ENCODE data around the gene KIF12.

Gene KIF12

DNA sequence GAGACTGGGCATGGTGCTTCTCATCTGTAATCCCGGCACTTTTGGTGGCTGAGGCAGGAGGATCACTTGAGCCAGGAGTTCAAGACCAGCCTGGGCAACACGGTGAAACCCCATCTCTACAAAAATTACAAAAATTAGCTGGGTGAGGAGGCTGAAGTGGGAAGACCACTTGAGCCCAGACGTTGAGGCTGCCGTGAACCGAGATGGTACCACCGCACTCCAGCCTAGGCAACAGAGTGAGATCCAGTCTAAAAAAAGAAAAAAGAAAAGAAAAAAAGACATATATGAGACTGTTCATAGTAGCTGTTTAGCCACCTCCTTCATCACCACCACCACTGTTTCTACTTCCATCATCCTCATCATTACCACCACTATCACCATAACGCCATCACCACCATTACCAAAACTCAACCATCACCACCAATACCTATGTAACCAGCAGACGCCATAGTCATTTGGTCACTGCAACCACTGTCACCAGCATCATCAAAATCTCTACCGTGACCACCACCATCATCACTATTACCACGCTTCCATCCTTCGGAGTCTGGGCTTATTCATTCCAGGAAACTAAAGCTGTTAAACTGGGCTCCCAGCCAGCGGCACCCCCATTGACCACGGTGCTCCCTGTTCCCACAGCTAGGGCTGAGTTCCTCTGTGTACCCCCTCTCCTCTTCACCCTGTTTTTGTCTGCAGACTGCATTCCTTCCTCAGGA lies 8.4 kb upstream of the KIF12 start:
- DNase-seq (ENCODE audit: low read depth, low spot score), result no peak

DNA sequence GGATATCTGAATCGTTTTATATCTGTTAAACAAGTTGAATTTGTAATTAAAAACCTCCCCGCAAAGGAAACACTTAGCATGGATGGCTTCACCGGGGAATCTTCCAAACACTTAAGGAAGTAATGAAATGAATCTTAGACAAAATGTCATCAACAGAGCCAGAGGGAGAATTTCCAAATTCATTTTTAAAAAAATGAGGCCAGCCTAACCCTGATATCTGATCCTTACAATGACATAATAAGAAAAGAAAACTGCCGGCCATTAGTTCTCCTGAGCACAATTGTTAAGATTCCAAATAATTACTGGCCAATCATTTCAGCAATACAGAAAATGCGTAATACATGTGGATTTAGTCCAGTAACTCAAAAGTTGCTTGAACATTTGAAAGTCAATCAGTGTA lies 6.1 kb upstream of the KIF12 start:
- DNase-seq (ENCODE audit: low read depth, low spot score), result no peak

DNA sequence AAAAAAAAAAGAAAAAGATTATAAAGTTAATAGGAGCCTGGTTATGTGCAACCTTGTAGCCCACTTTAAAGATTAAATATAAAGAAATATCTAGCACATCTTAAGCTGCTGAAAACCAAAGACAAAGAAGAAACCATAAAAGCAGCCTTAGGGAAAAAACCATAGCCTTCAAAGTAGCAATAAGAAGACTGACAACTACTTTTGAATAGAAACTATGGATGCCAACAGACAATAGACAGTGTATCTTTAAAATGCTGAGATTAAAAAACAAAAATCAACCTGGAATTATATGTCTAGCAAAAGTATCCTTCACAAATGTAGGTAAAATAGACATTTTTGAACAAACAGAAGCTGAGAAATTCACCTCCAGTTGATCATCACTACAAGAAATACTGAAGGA lies 3.4 kb upstream of the KIF12 start:
- no peak for DNase-seq (ENCODE audit: low read depth, low spot score)

DNA sequence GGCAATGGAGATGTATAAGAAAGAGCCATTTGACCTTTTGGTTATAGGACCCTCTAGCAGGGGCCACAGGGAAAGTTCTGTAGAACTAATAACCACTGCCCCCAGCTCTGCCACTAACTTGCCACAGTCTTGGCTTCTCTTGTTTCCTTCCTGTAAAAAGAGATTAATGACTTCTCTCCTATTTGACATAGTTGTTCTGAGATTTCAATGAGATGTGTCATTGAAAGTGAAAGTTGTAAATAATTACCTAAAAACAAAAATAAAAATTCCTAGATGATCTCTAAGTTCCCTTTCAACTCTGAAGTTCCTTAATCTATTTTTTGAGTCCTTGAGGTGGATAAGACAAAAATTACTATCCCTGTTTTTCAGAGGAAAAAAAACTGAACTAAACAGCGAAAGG lies 1.4 kb upstream of the KIF12 start:
- no peak for DNase-seq (ENCODE audit: low read depth, low spot score)

DNA sequence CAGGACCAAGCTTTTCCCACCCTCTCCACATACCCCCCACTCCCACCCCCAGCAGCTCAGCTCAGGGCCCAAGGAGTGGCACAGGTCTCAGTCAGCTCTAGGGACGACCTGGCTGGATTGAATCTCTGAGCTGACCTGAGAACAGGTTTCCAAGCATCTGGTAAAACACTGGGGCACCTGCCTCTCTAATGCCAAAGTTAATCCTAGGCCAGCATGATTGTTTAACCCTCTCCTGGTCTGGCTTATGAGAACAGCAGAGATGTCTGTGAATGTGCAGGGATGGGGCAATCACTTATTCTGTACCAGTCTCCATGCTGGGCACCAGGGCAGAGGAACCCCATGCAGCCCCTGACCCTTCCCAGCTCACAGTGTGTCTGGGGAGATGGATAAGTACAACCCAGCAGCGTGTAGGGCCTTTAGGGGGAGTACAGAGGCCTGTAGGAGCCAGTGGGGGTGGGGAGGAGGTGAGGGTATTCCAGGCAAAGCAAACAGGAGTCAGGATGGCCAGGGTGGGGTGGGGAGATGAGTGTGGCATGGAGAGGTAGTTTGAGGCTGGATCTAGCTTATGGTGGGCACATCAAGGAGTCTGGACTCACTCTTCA lies 678 bp upstream of the KIF12 start:
- no peak for DNase-seq (ENCODE audit: low read depth, low spot score)

DNA sequence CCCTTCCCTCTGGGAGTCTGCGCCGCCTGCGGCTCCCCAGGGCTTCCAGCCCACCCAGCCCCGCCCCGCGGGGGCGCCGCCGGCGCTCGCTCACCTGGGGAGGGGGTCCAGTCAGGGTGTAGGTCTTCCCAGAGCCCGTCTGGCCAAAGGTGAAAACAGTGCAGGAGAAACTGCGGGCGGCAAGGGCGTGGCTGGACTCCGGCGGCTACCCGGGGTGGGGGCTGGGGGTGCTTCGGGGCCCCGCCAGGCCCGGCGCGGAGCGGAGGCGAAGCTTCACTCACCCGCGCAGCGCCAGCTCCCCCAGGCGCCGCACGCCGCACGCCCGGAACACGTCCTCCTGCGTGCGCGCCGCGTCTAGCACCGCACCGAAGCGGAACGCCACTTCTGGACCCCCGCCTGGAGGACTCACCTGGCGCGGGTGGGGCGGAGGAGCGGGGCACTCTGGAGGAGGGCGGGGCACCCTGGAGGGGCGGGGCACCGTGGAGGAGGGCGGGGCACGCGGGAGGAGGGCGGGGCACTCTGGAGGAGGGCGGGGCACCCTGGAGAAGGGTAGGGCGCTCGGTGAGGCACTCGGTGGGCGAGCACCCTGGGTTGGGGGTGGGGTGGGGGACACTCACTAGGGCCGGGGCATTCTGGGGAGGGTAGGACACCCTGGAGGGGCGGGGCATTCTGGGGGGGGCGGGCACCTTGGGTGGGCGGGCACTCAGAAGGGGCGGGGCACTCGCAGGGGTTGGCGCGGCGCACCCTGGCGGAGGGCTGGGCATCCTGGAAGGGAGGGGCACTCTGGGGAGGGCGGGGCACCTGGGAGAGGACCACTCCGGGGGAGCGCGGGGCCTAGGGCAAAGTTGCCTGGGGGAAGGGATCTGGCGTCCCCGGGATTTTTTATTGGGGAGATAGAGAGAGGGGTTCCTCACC lies 814 bp downstream of the KIF12 start:
- DNase-seq (ENCODE audit: low read depth, low spot score), result peak; percentile 45

DNA sequence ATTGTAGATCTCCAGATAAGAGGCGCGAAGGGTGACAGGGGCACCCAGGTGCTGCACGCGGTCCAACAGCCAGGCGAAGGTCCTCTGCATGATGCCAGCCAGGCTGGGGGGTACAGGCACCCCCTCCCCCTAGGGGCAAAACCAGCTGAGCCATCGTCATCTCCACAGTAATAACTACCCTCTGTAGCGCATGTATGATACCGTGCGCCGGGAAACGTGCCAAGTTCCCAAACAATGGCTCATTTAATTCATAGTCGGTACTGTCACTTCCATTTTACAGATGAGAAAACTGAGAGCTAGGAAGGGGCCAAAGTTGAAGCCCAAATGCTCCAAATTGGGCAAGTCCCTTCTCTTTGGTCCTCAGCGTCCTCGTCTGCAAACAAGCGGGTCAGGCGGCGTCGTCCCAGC lies 1.5 kb downstream of the KIF12 start:
- peak; percentile 26 for DNase-seq (ENCODE audit: low read depth, low spot score)

DNA sequence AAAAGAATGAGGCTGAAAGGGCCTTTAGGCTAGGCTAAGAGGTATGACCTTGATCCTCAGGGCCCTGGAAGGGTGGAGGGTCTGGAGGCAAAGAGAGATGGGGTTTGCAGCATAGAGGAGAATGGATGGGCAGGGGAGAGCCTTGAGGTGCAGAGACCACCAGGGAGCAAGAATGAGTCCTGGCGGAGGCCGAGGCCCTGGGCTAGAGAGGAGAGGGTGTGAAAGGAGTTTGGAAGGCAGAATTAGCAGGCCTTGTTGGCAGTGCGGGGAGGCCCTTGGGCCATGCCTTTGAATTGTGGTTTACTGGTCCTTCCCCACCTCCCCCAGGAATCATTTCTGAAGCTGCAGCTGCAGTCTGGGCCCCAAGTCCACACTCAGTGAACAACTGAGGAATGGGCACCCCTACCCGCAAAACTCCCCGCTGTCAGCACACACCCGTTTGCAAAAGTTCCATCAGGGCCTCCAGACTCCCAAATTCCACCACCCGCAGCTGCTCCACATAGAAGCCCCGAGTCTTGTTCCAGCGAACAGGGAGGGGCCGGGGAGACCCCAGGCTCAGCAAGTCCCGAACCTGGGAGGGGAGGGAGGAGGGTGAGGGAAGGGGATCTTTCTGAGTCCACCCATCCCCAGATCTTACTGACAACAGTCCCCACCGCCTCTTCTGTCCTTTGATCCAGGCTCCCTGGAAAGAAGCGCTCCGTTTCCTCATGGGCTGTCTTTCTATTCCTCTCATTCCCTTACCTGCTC lies 2.1 kb downstream of the KIF12 start:
- DNase-seq (ENCODE audit: low read depth, low spot score), result no peak

DNA sequence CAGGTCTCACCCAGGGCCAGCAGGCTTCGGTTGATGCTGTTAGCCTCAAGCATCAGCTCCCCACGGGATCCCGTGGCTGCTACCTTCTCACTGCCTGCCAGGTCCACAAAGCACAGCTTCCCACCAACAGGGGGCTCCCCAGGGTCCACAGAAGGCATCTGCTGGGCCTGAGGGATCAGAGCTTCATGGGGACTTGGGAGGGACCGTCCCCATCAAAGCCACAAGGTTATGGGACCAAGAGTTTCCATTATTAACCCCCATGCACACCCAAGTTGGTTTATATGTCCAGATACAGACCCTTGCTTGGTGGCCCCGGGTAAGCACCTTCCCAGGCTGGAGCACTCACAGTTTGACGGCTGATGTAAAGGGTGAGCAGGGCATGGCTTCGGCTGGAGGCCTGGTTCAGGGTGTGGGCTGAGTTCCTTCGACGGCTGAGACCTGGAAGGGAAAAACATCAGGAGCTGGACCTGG lies 3.0 kb downstream of the KIF12 start:
- no peak for DNase-seq (ENCODE audit: low read depth, low spot score)

DNA sequence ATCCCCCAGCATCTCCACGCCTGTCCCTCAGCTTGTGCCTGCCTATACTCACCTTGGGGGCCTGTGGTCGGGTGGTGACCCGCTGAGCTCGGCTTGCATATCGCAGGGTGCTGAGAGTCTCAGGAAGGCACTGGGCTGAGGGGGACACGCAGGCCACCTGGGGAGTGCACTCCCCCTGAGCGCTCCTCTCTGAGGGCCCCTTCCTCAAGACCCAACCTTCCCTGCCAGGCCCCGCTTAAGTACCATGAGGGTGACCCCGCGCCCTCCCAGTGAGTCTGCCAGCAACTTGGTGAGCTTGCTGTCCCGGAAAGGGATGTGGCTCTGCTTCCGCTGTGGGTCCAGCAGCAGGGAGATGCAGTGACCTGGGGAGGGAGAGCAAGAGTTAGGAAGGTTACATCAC lies 4.1 kb downstream of the KIF12 start:
- DNase-seq (ENCODE audit: low read depth, low spot score), result no peak

DNA sequence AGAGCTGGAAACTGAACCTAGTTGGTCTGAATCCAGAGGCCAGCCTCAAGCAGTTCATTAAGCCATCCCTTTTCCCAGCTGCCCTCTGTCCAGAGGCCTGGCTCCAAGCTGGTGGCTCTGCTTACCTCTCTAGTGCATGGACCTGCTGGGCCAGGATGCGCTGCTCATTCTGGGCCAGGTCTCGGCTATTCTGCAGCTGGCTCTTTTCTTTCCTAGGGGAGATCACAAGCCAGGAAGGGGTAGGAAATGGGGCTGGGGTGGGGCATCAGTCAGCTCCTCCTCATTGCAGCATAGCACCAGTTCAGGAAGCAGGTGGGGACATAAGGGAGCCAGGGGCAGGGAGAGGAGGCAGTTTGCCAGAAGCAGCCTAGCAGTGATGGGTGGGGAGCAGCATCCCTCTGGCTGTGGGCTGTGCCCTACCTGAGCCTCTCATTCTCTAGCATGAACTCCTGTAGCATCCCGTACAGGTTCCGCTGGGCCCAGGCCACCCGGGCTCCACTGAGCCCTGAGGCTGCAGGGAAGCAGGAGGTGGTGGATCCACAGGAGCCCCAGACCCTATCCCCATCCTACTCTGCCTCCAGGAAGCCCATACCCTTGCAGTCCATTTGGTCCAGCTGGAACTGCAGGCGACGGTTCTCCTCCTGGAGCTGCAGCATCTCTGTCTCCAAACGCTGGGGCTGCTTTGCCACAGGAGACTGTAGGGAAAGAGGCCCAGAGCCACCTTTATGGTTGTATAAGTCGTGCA lies 5.2 kb downstream of the KIF12 start:
- no peak for DNase-seq (ENCODE audit: low read depth, low spot score)

DNA sequence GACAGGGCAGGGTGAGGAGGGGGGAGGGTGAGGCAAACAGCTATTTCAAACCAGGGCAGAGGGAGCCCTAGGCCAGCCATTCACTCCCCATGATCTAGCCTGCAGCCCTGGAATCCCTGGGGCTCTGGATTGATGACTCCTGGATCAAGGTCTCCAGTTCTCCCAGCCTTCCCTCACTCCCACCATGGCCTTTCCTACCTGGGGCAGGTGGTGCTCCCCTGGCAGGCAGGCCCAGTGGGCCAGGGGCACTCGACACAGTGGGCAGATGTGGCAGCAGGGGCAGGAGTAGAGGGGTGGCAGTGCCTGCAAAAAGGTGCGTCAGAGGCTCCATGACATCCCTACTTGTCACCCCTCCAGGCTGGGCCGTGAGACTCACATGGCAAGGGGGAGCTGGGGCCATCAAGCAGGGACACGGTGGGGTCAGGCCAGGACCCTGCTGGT lies 6.0 kb downstream of the KIF12 start:
- no peak for DNase-seq (ENCODE audit: low read depth, low spot score)

DNA sequence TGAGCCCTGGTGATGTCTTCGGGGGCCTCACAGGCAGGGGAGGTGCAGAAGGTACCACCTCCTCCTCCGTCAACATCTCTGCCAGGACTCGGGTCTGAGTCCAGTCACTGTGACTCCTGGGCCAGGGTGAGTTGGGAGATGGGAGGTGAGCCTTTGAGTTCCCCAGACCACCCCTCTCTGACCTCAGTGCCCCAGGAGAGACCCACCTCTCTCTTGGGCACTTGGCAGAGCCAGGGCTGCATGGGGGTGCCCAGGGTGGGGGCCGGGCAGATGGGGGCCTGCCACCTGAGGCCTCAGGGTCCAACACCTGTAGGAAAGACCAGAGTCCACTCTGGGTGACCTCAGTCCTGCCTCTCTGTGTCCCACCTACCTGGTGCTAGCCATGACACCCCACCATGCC lies 6.8 kb downstream of the KIF12 start:
- DNase-seq (ENCODE audit: low read depth, low spot score), result no peak

DNA sequence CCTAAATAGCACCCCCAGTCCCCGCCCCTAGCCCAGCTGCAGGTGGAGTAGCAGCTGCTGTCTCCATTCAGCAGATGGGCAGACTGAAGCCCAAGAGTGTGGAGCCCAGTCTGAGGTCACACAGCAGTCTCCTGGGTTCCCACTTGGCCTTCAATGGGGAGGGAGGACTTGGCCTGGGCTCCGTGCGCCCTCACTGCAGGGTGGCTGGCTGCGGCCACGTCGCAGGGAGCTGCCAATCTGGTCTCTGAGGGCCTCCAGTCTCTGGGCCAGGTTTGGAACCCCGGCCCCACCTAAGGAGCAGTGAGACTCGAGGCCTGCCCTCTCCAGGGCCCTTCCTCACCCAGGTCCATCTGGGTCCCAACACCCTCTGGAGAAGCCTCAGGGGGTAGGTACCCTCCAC lies 7.4 kb downstream of the KIF12 start:
- DNase-seq (ENCODE audit: low read depth, low spot score), result no peak

DNA sequence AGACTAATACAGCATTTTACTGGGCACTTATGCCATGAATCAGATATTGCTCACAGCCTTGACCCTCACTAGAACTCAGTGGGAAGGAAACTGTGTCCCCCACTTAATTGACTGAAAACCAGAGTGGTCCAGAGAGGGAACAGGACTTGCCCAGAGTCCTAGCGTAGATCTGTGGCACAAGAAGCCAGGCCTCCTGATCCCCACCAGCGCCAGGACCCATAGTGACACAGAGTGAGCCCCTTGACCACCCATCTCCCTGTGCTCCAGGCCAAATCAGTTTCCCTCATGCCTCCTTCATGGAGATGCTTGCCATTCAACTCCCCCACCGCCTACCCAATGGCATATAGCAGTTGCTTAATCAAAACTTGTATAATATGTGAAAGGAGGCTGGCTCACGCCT lies 8.3 kb downstream of the KIF12 start:
- no peak for DNase-seq (ENCODE audit: low read depth, low spot score)

DNA sequence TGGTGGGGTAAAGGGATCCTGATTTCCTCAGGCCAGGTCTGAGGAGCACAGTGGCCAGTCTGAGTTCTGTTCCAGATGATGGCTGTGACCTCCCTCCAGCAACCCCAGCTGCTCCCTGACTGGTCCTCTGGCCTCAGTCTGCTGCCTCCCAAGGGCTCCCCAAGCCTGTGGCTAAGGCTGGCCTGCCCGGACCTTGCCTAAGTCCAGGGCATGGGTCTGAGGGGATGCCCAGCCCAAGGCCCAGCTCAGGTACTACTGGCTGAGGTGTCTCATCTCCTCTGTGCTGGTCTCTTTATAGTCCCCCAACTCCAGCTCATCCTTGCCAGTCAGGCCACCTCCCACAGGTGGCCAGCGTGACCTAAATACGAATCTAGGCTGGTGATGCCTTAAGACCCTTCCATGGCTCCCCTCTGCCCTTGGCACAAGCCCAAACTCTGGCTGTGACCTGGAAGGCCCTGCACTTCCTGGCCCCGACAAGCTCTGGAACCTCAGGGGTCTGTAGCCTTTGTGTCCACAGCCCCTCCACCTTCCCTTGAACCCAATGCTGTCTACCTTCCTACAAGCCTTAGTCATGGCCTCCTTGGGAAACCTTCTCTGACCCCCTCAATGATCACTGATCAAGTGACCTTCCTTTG lies 9.8 kb downstream of the KIF12 start:
- no peak for DNase-seq (ENCODE audit: low read depth, low spot score)

DNA sequence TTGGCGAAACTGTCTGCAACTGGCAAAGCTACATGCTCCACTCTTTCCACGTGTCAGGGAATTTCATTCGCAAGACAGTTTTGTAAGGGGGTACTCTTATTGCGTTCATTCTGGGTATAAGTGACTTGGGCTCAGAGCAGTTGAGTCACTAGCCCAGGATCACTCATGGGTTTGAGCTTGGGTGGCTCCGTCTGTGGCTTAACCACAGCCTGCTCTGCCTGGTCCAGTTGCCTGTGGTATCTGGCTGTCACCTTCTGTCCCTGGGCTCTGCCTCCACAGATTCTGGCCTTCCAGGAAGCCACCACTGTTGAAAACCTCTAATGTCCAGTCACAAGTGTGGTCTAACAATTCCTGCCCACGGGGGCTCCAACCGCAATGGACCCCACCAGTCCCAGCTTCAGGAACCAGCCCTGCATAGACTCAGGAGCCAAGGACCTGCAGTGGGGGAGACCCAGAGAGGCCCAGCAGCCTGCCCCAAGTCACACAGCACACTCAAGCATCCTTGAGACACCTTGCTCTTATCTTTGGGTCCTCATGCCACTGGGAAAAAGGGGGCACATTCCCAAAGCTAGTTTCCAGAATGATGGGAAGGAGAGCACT lies 10.4 kb downstream of the KIF12 start:
- no peak for DNase-seq (ENCODE audit: low read depth, low spot score)

DNA sequence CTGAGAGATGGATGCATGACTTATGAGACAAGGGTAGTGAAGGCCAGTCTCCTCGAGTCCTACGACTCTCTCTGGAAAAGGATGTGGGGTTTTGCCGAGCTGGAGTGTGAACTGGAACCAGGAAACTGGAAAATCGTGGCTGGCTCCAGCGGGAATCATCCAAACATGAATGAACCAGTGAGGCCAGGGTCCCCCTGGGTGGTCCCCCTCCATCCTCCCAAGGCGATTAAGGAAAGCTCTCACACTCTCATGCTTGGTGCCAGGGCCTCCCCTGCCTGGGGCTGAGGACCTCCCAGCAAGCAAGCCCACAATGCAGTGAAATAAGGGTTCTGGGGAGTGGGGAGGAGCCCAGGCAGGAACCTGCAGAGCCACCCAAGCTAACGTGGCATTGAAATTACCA lies 11.4 kb downstream of the KIF12 start:
- no peak for DNase-seq (ENCODE audit: low read depth, low spot score)

DNA sequence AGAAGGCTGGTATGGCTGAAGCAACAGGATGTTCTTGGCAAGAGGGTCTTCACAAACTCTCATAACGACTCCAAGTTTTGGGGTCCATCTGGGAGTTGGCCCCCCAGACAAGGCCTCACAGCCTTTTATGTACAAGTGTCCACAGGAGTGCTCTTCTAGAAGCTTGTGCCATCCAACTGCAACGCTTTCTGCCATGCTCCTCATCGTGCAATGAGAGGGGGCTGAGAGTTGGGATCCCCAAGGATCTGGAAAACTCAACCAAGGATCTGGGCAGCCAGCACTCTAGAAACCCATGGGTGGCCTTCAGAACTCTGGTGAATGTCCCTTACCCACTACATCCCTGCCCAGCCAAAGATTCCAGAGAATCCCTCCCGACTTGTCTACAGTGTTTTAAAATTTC lies 12.5 kb downstream of the KIF12 start:
- DNase-seq (ENCODE audit: low read depth, low spot score), result no peak

DNA sequence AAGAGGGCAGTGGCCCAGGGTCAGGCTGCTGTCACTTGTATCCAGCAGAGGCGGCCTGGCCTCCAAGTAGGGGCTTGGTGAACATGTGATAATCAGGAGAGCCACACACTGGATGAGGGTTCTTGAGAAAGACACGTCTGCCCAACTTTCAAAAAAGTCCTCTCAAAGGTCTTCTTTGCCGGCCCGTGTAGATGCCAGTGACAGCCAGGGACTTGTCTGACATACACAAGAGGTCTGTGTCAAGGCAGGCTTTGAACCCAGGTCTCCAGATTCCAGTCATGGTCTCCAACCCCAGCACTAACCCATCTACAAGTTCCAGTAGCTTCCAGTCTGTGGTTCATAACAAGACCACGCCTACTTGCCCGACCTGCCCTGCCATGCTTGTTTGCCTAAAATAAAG lies 13.1 kb downstream of the KIF12 start:
- no peak for DNase-seq (ENCODE audit: low read depth, low spot score)
